Suppressor macrophage (primary cell): Measurements from ENCODE around the gene ARR3.
"Not testable (repeated sequence)": the region's sequence is repeated elsewhere in the genome, so short reads cannot be mapped to it uniquely, and the experiment has no call there.

ENCODE experiments used
- DNase-seq, 4 experiments: peaks; one replicate each; pipeline ENCODE4 v3.0.0-alpha.2; 2020 to 2022

ARR3 gene

DNA sequence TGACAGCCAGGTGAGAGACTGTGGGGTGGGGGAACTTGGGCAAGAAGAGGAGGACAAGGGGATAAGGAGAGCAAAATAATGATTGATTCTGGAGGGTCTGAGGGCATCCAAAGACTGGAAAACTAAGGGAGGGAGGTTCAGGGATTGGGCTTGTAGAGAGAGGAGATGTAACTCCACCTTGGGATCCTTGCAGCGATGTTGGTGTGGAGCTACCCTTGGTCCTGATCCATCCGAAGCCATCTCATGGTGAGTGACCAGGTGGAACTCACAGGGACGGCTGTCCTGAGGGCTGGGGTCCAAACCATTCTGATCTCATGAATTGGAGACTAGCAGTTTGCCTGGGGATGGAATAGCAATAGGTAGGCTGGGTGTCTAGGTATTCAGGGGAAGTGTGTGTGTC, 12.4 kb downstream of the ARR3 start:
- no peak for DNase-seq

DNA sequence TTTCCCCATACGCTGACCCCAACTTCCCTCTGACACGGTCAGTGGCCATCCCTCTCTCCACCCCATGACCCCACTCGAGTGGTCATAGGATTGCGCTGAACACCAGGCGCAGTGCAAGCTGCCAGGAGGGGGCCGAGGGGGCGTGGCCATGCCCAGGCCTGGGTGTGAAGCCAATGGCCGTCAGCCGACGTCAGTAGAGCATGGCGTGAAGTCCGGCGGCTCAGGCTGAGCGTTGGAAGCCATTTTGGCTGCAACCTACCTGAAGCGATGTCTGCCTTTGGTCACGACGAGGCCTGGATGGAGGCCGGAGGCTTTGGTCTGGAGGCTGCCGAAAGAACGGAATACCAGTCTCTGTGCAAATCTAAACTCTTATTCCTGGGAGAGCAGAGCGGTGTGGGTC, 13.8 kb downstream of the ARR3 start, which contains the start of gene RAB41:
Gene RAB41 (plus strand): TSS at position 222 of the 400 bp plus-strand sequence. CDS start 46 bp downstream, at position 268.
- DNase-seq, result no peak

DNA sequence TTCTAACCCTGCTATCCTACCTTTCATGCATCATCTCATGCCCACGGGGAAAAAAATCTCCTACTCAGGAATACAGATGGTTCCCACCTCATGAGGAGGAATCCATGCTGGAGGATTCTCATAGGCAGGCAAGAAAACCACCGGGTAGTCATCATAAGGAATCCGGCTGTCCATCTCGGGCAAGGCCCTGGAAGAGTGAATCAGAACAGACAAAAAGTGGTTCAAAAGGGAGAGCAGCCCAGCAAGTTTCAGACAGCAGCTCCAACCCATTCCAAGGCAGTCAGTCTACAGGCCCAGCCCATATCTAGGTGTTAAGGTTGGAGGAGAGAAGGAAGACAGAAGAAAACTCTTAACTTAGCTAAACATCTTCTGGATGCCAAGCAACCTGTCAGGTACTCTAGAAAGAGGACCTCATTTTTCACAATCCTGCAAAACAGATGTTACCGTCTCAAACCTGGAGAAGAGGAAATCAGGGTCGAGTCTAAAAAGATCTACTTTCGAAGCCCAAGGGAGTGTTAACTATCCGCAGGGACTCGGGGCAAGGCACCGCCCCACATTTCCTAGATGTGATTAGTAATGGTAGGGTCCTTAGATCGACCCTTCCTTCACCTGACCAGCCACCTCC, 21.1 kb downstream of the ARR3 start:
- no peak for DNase-seq

DNA sequence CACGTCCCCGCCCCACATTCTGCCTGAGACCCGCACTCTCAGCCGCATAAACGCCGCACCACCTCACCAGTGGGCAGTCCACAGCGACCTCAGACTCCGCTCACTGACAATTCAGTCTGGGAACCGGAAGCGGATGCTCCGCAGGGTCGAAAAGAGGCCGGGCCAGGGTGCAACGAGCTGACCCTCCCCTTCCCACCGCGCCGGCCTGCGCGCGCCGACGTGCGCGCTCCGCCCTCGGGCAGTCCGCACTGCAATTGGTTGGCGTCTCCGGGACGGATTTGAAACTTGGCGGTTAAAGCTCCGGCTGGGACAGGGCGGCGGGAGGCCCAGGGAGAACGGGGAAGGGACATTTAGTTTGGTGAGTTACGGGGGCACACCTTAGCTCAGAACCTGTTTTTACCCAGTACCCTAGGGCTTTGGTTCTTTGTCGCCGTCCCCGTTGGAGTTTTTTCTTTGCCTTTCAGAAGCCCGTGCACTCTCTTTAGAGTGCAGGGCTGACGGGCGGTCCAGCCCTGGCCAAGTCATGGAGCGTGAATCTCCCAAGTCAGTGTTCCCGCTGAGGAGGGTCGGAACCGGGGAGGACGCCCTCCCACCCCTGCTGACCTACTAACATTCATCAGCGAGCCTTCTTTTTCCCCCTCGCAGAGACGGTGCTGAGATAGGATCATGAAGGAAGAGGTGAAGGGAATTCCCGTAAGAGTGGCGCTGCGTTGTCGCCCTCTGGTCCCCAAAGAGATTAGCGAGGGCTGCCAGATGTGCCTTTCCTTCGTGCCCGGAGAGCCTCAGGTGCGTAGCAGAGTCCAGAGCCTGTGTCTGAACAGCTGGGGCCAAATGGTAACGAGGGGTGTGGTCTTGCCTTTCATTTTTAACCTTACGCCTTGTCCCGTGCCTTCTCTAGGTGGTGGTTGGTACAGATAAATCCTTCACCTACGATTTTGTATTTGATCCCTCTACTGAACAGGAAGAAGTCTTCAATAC, 21.9 kb downstream of the ARR3 start, which contains the start of the genes KIF4A and PDZD11:
Gene KIF4A (plus strand): TSS at position 312 of the 978 bp plus-strand sequence. CDS start 355 bp downstream, at position 667.
Gene PDZD11 (minus strand): TSS at position 135 of the 978 bp plus-strand sequence. CDS start 586 bp downstream, outside the sequence.
- peak; percentile 86 to 93 (median 90) for DNase-seq

DNA sequence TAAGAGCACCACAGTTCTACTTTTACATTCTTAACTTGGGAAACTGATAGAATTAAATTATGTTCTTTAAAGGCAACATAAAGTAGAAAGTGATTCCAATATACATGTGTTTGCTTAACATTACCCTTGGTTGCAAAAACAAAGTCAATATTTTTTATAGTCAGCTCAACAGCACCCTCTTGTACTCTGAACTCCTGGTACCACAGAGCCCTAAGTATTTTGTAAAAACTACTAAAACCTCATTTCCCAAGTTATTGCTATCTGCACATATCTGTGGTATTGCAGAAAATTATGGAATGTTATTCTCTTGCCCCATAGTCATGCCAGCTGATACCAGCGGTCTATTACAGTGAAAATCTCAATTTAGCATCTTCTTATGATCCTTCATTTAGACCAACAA, 24.7 kb downstream of the ARR3 start:
- no peak for DNase-seq

DNA sequence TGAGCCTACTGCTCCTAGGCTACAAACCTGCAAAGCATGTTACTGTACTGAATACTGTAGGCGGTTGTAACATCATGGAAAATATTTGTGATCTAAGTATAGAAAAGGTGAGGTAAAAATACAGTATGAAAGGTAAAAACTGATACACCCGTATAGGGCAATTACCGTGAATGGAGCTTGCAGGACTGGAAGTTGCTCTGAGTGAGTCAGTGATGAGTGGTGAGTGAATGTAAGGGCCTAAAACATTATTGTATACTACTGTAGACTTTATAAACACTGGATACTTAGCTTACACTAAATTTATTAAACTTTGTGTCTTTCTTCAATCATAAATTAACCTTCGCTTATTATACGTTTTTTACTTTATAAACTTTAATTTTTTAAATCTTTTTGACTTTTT, 25.5 kb downstream of the ARR3 start:
- DNase-seq, result no peak

DNA sequence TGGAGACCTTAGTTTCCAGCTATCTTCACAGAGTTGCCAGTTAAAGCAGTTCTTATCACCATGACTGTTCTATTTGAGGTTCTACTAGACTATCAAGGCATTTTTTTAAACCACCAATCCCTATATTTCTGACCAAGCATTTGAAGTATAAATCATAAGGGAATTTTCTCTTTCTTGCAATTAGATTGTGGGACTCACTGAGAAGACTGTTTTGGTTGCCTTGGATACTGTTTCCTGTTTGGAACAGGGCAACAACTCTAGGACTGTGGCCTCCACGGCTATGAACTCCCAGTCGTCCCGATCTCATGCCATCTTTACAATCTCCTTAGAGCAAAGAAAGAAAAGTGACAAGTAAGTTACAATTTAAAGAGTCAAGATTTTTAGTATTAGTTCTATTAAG, 33.6 kb downstream of the ARR3 start:
- no peak for DNase-seq

DNA sequence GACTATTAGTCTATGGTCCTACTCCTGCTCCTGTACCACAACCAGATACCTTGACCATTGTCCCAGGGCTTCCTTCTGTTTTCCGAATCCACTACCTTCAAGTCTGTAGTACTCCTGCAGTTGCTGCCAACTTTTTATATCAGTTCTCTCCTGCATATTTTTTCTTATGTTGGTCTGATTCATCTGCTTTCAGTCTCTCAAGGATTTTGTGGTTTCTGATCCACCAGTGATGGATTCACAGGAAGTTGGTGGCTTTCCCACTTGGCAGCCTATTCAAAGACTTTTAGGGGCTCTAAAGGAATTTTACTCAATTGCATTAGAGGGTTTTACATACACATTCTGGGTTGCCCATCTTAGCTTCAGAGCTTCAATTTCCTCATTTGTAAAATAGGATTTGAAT, 45.4 kb downstream of the ARR3 start:
- no peak for DNase-seq

DNA sequence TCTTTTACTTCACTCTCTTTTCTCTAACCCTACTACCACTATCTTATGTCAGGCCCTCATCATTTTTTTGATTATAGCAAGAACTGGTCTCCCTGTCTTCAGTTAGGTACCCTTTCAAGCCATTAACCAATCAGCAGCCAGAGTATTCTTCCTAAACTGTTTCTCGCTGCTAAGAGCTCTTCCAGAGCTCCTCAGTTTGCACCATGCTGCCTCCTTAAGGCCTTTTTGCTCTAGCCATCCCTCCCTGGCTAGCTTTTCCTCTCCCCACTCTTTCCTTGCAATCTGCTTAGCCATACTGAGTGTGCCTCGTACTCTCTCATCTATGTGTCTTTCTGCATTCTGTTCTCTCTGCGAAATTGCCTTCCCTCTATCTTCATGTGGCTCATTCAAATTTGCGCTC, 54.6 kb downstream of the ARR3 start:
- DNase-seq, result no peak

DNA sequence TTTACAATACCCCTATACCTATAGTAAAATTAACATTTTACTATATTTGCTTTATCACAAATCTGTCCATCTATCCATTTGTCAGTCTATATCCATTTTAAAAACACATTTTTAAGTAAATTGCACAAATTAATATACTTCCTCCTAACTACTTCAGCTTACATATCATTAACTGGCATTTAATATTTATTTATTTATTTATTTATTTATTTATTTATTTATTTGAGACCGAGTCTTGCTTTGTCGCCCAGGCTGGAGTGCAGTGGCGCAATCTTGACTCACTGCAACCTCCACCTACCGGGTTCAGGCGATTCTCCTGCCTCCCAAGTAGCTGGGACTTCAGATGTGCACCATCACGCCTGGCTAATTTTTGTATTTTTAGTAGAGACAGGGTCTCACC, 55.5 kb downstream of the ARR3 start:
- DNase-seq, result not testable (repeated sequence)

DNA sequence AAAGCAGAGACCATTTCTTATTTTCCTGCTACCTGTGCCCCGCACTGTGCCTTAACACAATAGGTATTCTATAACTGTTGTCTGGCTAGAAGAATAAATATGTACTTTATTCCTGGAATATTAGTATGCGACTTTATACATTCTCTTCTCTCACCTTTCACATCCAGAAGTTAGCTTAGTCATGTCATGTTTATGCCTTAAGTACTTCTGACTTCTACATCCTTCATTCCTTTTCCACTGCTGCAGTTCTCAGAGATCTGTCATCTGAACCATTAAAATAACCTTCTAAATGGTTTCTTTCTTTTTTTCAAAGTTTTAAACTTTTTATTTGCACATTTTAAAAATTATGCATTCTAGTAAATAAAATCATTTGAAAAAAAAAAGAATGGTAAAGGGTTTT, 56.2 kb downstream of the ARR3 start:
- DNase-seq, result no peak

DNA sequence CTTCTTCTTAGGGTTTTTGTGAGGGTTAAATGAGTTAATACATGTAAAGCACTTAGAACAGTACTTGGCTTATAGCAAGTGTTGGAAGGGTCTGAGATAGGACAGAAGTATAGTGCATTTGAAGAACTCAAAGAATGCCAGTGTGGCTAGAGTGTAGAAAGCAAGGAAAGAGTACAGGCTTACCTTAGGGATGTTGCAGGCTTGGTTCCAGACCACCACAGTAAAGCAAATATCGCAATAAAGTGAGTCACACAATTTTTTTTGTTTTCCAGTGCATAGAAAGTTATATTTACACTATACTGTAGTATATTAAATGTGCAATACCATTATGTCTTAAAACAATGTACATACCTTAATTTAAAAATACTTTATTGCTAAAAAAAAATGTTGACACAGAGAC, 63.0 kb downstream of the ARR3 start:
- no peak for DNase-seq
